AML-193 (cell line): Measurements from ENCODE around the gene TES.
A peak's percentile ranks its signal among the peaks of the same experiment; 100 is the strongest.
"Not testable (repeated sequence)": the region's sequence is repeated elsewhere in the genome, so short reads cannot be mapped to it uniquely, and the experiment has no call there.

Experiments
- DNase-seq, 2 experiments: peaks; one replicate each; lab custom pipeline; 2025; lab: John Stamatoyannopoulos, UW

The TES gene

DNA sequence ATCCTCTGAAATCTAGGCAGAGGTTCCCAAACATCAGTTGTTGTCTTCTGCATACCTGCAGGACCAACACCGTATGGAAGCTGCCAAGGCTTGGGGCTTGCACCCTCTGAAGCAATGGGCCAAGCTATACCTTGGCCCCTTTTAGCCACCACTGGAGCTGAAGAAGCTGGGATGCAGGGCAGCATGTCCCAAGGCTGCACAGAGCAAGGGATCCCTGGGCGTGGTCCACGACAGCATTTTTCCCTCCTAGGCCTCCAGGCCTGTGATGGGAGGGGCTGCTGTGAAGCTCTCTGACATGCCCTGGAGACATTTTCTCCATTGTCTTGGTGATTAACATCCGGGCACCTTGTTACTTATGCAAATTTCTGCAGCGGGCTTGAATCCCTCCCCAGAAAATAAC is 34.5 kb downstream of the TES start:
- not testable (repeated sequence) for DNase-seq

DNA sequence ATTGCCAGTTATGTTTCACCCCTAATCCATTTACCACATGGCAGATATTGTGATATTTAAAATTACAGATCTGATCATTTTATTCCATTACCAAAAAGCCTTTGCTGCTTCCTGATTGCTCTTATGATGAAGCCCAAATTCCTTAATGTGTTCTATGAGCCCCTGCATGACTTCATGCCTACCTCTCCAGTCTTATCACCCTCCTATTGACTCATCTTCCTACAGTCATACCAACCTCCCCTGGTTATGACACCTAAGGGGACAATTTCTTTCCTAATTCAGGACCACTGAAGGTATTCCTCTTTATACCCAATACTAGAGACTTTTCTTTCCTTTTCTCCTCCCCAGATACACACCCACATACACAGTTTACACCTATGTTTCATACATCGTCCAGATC is 36.0 kb downstream of the TES start:
- no peak for DNase-seq

DNA sequence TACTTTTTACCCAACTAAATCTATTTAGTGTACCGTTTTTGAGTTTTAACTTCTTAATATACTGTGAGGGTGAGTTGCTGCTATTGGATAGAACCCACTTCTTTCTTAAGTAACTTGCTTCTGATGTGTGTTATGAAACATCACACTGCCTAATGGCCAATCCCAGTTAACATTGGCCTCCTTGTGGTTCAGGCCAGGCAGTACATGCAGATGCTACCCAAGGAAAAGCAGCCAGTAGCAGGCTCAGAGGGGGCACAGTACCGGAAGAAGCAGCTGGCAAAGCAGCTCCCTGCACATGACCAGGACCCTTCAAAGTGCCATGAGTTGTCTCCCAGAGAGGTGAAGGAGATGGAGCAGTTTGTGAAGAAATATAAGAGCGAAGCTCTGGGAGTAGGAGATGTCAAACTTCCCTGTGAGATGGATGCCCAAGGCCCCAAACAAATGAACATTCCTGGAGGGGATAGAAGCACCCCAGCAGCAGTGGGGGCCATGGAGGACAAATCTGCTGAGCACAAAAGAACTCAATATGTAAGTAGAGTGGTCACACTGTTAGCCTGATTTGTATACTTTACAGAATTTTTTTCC is 39.7 kb downstream of the TES start:
- DNase-seq, result peak; percentile 34 to 37

DNA sequence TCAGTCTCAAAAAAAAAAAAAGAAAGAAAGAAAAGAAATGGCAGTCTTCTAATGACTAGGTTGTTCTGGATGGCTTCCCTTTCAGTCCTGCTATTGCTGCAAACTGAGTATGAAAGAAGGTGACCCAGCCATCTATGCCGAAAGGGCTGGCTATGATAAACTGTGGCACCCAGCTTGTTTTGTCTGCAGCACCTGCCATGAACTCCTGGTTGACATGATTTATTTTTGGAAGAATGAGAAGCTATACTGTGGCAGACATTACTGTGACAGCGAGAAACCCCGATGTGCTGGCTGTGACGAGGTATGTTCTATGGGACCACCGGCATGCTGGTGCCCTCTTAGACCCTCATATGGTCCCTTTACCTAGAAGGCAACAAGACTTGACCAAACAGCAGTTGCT is 41.3 kb downstream of the TES start:
- DNase-seq, result no peak

DNA sequence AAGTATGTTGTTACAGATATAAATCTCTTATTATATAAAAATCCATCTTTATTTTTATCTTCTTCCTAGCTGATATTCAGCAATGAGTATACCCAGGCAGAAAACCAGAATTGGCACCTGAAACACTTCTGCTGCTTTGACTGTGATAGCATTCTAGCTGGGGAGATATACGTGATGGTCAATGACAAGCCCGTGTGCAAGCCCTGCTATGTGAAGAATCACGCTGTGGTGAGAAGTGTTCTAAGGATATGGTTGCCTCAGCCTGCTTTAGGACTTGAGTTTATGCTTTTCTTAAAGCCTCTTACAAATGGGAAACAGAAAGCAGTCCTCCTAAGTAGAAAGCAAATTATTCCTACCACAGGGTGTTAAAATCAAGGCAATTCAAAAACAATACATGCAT is 41.9 kb downstream of the TES start:
- no peak for DNase-seq

DNA sequence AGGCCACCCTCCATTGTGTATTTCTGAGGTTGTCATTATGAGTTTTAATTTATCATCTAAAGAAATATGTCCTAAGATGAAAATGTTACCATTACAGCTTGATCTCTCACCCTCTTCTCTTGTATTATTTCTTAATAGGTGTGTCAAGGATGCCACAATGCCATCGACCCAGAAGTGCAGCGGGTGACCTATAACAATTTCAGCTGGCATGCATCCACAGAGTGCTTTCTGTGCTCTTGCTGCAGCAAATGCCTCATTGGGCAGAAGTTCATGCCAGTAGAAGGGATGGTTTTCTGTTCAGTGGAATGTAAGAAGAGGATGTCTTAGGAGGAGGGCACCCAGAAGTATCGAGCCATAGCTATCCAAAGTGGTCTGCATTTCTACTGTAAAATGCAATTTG is 46.8 kb downstream of the TES start:
- DNase-seq, result no peak

DNA sequence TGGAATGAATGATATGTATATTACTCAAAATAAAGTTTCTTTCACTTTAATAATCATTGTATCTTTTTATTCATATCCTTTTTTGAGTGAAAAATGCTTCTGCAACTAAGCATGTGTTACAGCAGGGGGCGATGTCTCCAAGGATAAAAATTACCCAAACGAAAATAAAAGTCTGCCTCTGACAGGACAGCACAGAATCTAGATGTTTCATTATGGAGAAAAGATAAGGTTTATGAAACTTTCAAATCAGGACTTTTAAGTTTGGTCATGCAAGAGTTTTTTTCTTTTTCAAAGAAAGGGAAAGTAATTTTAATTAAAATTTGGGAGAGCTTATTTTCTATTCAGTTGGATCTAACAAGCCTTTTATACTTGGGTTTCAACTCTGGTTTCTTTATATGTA is 48.4 kb downstream of the TES start:
- peak; percentile 44 to 46 for DNase-seq

DNA sequence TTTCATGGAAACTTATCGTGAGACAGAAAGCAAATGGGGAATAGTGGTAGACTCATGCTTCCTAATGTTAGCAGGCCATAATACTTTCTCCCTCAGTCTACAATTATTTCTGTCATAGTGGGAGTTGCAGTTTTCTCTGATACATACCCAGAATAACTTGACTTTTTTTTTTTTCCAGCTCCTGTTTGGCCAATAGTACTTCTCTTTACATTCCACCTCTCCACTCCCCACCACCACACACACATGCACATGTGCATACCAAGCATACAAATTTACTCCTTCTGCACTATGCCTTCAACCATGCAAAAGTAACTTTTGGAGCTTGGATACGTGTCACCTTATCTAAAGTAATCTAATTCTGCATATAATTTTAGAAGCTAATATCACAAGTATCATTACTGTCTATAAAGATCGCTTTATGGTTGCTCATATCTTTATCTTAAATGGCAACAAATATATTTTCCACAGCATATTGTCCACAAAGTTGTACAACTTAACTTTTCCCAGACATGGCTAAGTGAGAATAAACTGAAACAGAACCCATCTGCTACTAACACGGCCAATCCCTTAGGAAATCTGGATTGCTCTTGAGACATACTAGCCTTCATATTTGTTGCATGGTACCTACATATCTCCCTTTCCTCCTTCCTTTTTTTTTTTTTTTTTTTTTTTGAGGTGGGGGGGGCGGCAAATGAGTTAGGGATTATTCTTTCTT is 49.0 kb downstream of the TES start:
- DNase-seq, result no peak

DNA sequence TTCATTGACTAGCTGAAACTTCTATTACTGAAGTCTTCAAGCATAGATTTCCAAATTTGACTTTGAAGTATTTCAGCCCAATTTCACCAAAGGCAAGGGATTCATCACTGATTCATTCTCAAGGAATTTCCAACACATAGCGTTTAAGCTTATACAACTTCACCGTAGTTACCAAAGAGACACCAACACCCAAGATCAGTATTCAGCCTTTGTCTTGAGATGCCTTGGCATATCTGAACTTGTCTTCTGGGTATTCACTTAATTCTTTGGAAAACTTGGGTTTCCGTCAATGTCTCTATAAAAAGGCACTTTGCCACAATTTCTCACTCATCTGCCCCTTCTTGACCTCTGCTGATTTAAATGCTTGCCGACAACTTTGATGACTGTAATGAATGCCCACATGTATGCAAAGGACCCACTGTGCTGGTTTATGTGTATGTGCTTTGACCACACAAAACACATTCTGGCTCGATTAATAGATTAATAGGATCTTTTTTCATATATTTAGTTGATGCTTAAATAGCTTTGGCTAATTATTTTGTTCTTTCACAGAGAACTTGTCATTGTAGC is 49.6 kb downstream of the TES start:
- no peak for DNase-seq

DNA sequence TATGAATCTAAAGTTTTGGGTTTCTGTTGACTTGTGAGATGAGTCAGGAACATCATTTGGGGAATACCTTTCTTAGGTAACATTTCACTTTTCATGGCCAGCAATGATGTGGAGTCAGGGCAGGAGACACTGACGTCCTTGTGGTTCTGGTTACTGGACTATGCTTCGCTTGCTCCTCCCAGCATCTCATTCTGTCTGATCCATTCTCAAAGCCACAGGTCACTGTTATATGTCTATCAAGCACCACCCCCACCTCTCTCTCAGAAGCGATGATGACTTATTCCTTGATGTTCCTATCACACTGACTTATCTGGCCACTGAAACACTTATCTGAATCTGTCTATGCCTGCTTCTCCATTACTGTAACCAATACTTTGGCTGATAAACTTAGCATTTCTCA is 51.6 kb downstream of the TES start:
- DNase-seq, result no peak

DNA sequence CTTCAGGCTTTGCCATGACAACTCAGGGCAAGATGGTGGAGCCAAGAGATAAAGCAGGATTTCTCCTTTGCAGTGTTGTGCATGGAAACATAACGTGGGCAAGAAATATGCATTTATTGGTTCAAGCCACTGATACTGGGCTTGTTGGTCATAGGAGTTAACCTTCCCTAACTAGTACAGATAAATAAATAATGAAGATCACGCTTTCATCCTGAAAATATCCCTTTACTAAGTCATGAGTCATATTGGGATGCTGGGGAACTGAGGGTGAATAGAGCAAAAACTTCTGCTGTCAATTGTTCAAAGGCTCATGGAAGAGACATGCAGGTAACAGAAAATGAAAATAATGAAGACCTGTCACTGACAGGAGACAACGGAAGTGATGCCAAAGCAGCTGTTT is 55.5 kb downstream of the TES start:
- DNase-seq, result no peak

DNA sequence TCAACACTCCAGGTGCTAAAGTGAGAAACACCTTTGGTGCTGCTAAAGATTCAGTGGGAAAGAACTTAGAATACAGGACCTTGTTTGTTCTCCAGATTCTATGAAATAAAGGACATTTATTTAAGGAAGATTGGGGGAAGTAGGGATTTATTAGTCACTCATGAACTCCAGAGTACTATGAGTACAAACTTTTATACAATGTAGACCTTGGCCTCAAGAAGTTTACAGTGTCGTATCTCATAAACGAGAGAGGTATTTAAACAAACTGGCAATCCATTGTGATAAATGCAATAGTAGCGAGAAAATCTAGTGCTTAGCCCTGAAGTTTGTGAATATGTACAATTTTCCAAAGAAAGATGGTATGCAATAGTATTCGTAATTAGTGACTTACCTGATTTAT is 59.1 kb downstream of the TES start:
- DNase-seq, result no peak

DNA sequence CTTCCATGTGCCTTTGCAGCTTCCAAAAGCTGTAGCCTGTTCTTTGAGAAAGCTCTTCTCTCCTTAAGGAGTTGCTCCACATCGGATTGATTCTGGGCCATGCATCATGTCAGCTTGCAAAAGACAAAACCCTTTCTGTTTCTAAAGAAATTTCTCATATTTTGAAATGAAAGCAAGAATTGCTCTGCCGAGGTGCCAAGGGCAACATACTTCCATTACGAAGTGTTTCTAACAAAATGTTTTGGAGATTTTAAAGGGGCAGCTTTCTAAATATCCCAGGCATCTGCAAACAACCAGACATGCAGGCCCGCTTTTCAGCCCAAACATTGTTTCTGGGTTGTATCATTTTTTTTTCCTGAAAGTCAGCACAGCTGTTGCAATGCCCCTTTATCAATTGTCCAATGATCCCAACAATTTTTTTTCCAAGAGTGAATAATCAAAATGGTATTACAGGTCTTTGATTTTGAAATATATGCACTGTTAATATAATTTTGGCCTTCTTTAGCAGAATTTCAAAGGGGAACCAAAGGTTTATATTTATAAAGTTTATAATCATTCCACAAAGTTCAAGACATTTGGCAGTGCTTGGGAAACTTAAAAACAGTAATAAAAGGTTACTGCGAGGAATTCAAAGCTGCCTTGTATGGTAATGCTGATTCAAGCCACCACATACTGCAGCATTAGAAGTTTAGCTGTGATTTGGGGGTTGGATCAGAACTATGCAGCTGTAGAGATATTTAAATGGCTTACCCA is 61.0 kb downstream of the TES start:
- DNase-seq, result no peak

DNA sequence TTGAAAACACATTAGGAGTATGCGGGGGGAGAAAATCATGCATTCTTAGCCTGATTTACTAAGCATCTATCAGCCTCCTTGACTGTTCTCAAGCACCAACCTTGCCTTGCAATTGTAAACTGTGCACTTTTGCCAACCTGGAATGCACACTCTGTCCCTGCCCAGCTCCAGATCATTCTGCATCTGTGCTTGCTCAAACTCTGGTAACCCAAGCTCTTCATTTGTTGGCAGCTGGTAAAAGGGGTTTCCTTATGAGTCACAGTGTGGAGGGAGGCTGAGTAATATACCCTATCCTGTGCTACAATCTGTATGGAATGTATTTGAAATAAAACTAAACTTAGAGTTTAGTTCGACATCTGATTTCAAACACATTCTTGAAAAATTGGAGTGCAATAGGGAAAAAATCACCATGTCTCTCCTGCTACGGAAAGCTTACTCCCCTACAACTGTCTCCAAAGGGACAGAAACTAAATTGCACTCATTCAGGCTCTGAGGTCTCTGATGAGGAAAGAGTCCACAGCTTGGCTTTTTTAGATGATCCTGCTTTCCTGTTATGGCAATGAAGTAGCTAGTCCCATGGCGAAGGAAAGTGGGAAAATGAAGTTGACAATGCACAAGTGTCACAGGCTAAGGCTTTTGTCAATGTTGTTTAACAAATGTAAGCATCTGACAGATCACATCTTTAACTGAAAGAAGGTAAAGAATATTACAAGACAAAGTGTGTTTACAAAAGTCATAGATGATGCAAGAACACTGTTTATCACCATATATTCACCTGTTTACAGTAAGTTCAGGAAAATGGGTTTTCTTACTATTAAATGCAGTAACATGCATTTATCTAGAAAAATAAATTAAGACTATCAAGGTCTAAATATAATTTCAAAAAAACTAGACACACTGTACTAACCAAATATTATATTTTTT is 61.9 kb downstream of the TES start:
- DNase-seq, result no peak

DNA sequence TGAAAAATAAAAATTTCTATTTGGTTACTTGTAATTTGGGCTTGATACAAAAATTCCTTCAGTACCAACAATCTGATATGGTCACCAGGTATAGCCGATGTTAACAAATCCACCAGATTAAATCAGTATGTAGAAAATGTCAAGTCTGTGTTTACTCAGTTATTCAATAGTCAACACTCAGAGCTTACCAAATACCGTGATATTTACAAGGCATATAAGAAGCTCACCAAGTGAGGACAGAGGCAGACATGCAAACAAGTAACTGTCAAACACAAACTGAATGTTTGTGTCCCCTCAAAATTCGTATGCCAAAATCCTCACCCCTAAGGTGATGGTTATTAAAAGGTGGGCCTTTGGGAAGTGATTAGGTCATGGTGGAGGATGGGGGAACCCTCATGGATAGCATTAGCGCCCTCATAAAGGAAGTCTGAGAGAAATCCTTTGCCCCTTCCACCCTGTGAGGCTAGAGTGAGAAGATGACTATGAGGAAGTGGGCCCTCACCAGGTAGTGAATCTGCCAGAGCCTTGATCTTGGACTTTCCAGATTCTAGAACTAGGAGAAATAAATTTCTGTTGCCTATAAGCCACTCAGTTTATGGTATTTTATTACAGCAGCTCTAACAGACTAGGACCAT is 63.1 kb downstream of the TES start:
- no peak for DNase-seq

DNA sequence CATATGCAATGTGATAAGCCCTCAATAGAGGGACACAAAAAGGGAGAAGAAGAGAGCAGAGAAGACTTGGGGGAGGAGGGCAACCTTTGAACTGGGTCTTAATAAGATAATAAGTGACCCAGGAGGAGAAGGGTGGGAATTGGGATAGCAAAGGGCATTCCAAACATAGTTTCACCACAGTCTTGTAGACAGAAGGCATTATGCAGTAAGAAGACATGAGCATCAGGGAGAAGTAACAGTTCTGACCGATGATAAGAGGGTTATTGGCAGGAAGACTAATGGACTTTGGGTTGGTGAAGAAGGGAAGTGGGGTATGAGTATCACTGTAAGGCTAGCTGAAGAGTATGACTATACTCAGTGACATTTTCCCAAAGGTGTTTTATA is 63.6 kb downstream of the TES start:
- DNase-seq, result no peak

DNA sequence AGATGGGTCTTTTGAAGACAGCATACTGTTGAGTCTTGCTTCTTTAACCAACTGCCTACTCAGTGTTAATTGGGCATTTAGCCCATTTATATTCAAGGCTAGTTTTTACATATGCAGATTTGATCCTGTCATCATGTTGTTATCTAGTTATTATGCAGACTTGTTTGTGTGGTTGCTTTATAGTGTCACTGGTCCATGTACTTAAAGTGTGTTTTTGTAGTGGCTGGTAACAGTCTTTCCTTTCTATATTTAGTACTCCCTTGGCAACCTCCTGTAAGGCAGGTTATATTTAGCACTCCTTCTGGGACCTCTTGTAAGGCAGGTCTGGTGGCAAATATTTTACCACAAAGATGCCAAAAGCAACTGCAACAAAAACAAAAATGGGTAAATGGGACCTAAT is 66.7 kb downstream of the TES start:
- DNase-seq, result no peak

DNA sequence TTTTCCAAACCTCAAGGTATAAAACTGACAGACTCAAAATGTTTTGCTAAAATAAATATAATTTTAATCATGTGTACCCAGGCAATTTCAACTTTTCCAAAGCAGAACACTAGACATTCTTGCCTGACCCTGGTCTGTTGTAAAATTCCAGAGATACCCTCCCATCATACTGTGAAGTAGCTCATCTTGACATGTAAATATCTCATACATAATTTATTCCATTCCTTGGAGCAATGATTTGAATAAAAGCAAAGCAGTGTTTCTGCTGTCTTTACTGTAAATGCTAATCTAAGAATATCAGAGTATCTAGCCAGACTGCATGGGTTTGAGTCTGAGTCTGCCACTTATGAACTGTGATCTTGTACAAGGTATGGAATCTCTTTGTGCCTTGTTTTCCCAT is 68.9 kb downstream of the TES start:
- DNase-seq, result no peak

DNA sequence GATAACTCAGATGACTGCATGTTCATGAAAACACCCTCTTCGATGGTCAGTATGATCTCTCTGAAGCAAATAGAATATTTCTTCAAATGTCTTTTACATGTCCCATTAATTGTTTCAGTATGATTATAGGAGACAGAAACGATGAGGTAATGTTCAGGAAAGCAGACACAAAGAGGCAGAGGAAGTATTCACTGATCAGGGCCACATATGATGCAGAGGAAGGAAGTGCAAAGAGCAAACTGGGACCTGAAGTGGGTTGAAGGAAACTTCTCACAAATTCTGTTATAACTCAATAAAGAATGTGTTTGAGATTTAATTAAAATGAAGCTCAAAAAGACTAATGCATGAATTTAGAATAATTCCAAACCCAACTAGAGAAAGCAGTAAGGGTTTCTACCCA is 70.5 kb downstream of the TES start:
- DNase-seq, result no peak

DNA sequence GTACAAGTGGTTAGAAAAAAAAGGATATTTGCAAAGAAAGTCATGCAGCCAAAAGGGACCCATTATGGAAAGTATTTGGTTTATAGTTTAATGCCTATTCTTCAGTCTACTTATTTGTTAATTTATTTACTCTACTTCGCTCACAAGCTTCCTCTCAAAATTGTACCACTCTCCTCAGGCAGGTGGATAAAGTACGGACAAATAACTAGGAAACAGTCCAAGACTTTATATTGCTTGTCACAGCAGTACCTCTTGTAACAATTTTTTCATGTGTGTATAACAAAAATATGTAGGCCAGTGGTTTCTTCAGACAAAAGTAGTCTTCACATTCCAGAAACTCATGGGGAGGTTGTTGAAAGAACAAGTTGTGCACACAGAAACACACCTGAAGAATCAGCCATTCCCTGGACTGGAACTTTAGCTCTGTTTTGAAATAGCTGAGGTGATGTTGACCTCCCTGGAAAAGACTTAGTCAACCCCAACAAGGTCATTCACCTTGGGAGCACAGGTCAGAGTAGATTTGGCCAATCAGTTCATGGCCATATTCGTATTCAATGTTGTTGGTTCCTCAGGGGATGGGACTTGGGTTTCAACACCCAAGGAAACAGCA is 73.4 kb downstream of the TES start:
- no peak for DNase-seq

DNA sequence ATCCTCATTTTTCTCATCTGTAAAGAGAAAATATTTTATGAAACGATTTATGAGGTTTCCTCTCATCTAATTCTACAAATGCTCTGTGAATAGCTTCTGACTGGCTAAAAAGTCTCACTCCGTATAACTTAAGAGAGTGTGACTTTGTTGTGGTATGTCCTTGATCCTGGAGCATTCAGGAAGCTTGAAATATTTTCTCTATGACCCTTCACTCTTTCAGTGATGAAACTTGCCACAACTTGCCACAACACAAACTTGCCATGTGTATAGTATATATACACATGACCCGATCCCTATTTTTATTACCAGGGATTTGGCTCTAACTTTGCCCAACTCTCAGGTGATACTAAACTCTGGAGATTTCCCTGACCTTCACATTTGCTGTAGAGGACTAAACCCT is 74.1 kb downstream of the TES start:
- no peak for DNase-seq
